ENCODE measurements around the gene SPATA24.
"Not testable (repeated sequence)": the region's sequence is repeated elsewhere in the genome, so short reads cannot be mapped to it uniquely, and the experiment has no call there.

The SPATA24 gene

GRCh38 chr5:139416651-139417050 lies 12.8 kb upstream of the SPATA24 start:
- no peak for DNase-seq

GRCh38 chr5:139415869-139416268 lies 12.0 kb upstream of the SPATA24 start:
- DNase-seq: no peak

DNA sequence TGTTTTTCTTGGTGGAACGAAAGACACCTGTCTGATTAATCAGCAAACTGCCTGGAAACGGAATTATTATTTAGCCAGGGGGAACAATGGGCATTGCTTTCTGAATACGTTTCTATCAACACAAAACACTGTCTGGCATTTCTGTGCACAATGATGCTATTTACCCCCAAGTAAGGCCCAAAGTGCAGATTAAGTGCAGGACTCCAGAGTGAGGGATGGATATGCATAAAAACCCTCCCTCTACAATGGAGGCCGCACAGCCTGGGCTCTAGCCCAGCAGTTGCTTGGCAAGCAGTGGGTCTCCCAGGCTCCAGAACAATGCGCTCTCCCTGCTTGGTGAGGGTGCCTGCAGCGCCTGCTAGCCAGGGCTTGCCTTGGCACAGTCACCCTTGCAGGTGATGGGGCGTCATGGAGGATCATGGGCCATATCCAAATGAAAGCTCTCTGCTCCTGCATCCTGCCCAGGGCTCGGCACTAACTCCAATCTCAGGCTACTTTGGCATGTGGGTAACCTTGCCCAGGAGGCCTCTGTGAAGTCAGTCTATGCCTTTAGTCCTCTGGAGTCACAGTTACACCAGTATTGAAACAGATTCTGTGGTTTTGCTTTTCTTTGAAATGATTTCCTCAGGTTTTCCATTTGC lies 11.5 kb upstream of the SPATA24 start:
- DNase-seq: no peak

DNA sequence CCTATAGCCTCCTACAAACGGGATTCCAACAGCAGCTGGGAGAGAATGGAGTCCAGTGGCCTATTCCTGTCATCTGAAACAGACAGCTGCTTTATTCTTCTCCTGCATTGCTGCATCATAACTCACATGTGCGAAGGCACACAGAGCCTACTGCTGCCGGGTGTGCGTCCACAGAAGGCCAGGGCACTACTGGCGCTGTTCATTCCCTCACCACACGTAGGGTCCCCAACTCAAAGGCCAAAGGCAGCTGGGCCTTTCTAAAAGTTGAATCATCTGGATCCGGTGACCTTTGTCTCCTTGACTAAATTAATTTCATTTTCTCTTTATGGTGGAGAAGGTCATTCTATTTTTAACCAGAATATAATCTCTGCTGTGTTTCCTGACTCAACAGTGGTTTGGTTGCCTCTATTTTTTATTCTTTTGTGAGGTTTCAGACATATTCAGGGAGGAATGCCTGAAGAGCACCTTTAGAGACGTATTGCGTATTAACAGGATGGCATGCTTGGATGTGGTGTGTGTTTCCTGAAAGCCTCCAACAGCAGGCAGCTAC lies 10.8 kb upstream of the SPATA24 start:
- DNase-seq: no peak

DNA sequence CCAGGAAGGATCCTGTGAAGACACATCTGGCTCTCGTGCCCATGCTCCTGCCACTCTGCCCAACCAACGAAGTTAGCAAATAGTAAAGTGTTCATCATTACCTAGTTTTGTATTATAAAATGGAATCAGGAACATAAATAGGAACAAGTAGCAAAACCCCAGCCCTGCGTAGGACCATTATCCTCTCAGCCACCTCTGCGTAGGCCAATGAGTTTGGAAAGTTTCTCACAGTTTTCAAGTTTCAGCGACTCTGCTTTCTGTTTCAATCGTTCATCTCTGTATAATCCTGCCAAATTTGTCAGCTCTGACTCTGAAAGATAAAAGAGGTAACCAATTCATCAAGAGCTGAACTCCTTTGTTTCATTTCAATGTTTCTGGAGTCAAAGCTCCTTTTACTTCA lies 10.1 kb upstream of the SPATA24 start:
- no peak for DNase-seq

DNA sequence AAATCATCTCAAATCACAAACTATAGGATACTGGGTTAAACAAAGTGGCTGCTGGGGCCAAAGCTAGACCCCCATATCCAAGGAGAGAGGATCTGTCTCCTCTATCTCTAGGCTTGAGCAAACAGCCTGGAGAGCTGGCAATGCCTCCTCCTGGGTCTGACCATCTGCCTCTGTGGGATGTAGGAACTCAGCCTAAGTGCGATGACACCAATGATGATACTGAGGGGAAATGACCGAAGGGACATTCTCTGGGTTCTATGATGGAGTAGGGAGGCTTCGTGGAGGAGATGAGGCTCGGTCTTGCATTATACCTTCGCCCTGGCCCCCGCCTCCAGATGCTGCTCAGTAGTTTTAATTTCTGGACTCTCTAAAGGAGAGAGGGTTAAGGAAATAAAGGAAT lies 9.3 kb upstream of the SPATA24 start:
- no peak for DNase-seq

- DNase-seq: no peak
Measured at GRCh38 chr5:139410993-139411828, 7.3 kb upstream of the SPATA24 start.

GRCh38 chr5:139410121-139410992 lies 6.5 kb upstream of the SPATA24 start:
- DNase-seq: no peak

DNA sequence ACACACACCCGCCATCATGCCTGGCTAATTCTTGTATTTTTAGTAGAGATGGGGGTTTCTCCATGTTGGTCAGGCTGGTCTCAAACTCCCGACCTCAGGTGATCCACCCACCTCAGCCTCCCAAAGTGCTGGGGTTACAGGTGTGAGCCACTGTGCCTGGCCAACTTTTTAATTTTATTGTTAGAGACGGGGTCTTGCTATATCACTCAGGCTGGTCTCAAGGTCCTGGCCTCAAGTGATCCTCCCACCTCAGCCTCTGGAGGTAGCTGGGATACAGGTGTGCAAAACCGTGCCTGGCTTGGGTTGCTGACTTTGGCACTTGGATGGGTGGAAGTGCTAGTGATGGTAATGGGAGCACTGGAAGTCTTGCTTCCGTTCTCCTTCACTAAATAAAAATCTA lies 5.2 kb upstream of the SPATA24 start:
- DNase-seq: not testable (repeated sequence)

DNA sequence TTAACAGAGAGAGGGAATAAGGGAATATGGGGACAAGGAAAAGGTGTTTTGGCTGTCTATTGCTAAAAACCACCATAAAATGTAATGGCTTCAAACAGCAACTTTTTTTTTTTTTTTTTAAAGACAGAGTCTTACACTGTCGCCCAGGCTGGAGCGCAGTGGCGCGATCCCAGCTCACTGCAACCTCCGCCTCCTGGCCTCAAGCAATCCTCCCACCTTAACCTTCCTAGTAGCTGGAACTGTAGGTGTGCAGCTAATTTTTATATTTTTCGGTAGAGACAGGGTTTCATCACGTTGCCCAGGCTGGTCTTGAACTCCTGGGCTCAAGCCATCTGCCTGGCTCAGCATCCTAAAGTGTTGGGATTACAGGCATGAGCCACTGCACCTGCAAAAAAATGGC lies 4.3 kb upstream of the SPATA24 start:
- no peak for DNase-seq

DNA sequence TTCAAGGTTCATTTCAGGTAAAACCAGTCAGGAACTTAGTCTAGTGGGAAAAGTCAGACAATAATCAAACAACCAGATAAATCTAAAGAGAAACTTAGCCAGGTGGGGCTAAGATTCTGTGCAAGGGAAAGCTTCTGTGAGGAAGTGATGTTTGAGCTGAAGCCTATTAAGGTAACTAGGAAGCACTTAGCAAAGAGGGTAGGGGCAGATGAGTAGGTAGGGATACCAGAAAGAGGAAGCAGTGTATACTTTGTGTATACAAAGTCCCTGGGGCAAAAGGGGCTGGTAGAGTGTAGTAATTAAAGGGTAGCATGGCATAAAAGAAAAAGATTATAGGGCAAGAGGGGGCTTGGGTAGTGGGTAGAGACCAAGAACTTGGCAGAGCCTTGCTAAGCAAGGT lies 3.6 kb upstream of the SPATA24 start:
- no peak for DNase-seq

DNA sequence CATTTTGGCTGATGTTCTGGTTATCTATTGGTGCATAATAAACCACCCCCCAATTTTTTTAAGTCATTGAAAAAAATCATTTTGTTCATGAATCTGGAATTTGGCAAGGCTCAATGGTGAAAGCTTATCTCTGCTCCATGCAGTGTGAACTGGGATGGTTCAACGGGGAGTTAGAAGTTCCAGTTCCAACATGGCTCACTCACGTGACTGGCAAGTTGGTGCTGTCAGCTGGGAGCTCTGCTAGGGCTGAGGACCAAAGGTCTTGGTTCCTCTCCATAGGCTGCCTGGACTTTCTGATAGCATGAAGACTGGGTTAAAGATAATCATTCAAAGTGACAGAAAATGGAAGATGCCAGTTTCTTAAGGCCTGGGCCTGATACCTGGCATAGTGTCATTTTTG lies 3.1 kb upstream of the SPATA24 start:
- DNase-seq: no peak

- no peak for DNase-seq
Measured at GRCh38 chr5:139404484-139404840, 573 bp upstream of the SPATA24 start.

GRCh38 chr5:139403418-139403786 lies 487 bp downstream of the SPATA24 start:
- DNase-seq: no peak

DNA sequence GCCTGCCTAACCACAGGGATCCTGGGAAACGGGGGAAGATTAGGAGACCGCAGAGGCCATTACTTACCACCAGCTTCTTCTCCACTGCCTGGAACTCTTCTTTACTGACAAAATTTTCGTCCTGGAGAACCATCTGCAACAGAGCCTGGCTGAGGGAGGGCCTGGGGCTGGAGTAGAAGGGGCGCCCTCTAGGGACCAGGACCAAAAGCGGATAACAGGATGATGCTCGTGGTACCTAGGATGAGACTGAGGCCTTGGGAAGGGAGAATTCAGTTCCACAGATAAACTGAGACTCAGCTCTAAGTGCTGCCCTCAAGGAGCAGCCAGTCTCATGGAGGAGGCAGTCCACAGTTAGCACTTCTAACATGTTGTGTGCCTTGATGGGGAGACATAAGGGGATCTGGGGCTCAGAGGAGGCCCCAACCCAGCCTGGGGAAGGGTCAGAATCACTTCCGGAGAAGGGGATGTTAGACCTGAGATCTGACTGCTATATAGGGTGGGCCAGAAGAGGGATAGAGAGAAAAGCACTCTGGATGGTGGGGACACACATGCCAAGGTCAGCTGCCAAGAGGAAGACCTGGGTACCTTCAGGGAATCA lies 1.2 kb downstream of the SPATA24 start:
- no peak for DNase-seq

- DNase-seq: no peak
Measured at GRCh38 chr5:139401546-139401945, 2.3 kb downstream of the SPATA24 start.

DNA sequence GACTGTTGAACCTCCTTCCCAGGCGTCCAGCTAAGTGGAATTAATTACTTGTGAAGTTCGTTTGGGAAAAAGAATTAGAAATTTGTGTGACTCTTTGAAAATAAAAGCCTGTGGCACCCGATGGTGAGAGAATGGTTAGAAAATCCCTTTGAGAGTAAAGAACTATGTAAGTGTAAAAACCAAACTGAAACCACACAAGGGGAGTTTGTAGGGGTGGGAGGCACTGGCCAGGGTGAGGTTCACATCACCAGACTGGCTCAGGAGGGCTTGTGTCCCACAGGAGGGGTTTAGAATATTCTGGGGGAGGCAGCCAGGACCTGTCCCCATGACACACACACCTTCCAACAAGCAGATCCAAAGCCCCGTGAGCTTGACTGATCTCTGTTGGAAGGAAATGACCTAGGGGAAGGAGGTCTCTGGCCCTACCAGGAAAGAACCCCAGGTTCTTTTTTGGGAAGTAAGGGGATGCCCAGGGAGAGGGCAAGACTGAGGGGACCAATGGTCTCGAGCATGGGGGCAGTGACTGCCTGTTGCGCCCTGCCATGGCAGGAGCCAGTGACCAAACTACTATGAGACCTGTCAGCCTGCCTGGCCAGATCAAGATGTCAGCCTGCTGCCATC lies 4.3 kb downstream of the SPATA24 start:
- DNase-seq: no peak

DNA sequence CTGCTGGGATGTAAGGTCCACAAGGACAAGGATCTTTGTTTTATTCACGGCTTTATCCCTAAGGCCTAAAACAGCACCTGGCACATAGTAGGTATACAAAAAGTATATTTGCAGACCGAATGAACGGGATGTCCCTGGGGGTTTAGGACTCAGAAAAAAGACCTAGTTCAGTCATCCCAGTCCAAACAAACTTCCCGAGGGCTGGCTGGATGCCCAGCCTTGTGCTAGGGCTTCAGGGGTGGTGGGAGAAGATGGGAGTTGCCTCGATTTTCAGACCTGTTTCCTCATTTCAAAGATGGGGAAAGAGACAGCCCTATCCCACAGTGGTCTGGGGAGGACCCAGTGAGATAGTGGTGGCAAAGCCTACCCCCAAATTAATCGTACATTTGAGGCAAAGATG lies 6.0 kb downstream of the SPATA24 start:
- DNase-seq: no peak

GRCh38 chr5:139396691-139397090 lies 7.2 kb downstream of the SPATA24 start:
- DNase-seq: no peak

GRCh38 chr5:139395844-139396640 lies 7.8 kb downstream of the SPATA24 start:
- DNase-seq: peak; percentile 22

DNA sequence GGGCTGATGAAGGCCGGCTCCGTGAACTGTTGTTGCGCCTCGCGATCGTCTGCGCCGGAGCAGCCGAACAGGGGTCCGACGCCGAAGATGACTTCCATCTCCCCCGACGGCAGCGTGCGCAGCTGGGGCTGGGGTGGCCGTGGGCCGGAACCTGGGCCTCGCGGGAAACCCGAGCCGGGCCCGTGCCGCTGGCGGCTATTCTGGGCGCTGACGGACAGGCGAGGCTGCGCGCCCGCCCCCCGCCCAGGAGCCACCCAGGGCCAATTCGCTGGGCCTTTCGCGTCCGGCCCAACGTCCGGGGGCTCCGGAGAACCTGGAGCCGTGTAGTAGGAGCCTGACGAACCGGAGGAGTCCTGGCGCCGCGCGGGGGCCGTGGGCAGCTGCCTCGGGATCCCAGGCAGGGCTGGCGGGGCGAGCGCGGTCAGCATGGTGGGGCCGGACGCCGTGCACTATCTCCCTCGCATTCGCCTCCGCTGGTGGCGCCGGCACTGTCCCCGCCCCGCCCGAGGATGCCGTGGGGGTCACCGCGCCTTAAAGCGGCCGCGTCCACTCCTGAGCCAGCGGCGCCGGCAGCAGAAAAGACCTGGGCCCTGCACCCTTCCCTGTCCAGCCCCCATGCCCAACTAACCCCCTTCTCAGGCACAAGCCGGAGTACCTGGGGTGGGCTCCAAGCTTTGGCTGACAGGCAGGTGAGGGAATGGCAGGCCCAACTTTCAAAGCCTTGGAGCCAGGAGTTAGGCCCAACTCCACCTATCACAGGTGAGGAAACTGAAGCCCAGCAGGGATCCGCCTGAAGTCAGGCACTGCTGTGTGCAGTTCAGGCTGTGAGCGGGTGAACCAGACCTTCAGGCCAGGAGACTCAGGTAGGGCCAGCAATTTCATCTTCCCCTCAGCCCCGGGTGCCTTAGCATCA lies 9.0 kb downstream of the SPATA24 start, which contains the start of gene PROB1:
Gene PROB1 (minus strand): TSS at position 451 of the 913 bp plus-strand sequence. CDS start 23 bp downstream, at position 428.
- no peak for DNase-seq
